K562 (cell line): ENCODE results near the gene PHC1. TPM values are rescaled to one million over a fixed set of nuclear protein-coding genes. Genes with fewer than 3 reads are reported as not detected.

Source experiments
- ATAC-seq: fragments of 200-7000 bp; cut with Tn5 transposase; 3 replicates; pipeline ENCODE4 v1.9.1; 2020; ENCODE audit warnings: moderate library complexity
- BruUV-seq: library from RNA; stranded (reverse); fragments of 400-500 nt; replicated peaks from 2 replicates; lab custom pipeline; 2021; lab: Mats Ljungman, UMichigan
- CTCF ChIA-PET: fragments of 300-600 bp; formaldehyde crosslinking; extraction: SDS; loops from one replicate; lab custom pipeline; 2021; ENCODE audit warnings: low intra/inter-chr PET ratio; lab: Yijun Ruan, JAX
- POLR2A ChIA-PET: fragments of 300-600, 350-650 bp; sonication (Branson Sonifier 250); formaldehyde crosslinking; extraction: SDS; loops from one replicate; lab custom pipeline; 2021; ENCODE audit warnings: antibody characterized with exemption, inconsistent platforms; lab: Yijun Ruan, JAX
- DNase-seq, 4 experiments: peaks; one replicate each; pipeline versions ENCODE4 v3.0.0 to v3.0.0-alpha.2; 2011 to 2018; ENCODE audit warnings: low spot score in 3 of 4, mixed read lengths in 3 of 4; ENCODE audit errors: extremely low read depth in 1 of 4
- FAIRE-seq: peaks from 2 replicates; lab custom pipeline; 2011; peaks lifted over from hg19 to GRCh38; lab: Jason Lieb, UNC
- H2AFZ ChIP-seq: 2 replicates; pipeline ENCODE4 v1.6.0; 2011; ENCODE audit warnings: low read depth, low read length, control low read depth, inconsistent platforms
- H3K27ac ChIP-seq: fragments of 200-600 bp; 3 replicates; pipeline ENCODE4 v1.8.0; 2011; ENCODE audit warnings: low read depth, mild to moderate bottlenecking, control low read depth, inconsistent platforms, low read length, moderate library complexity, mixed read lengths; ENCODE audit errors: extremely low read depth
- H3K27me3 ChIP-seq, 2 experiments: fragments of 300-600 bp in 1 of 2; 2 replicates in 1 of 2; 3 replicates in 1 of 2; pipeline versions ENCODE4 v1.6.0 to v1.8.0; 2011; ENCODE audit warnings: inconsistent platforms in 2 of 2, low read length in 2 of 2, mild to moderate bottlenecking in 1 of 2, mixed read lengths in 1 of 2, moderate library complexity in 1 of 2; ENCODE audit not compliant: control insufficient read depth in 2 of 2, insufficient read depth in 2 of 2
- H3K36me3 ChIP-seq: fragments of 300-600 bp; 3 replicates; pipeline ENCODE4 v1.8.0; 2011; ENCODE audit warnings: mild to moderate bottlenecking, low read length, inconsistent platforms; ENCODE audit not compliant: control insufficient read depth, insufficient read depth
- H3K4me1 ChIP-seq, 2 experiments: fragments of 200-600 bp in 1 of 2; replicated peaks in 1 of 2; 2 replicates in 1 of 2; 3 replicates in 1 of 2; pipeline versions ENCODE4 v1.5.1 to v1.8.0; 2011; ENCODE audit warnings: inconsistent platforms in 2 of 2, low read length in 2 of 2, mild to moderate bottlenecking in 1 of 2, mixed read lengths in 1 of 2, moderate library complexity in 1 of 2; ENCODE audit not compliant: control insufficient read depth in 2 of 2, insufficient read depth in 2 of 2
- H3K4me2 ChIP-seq: 2 replicates; pipeline ENCODE4 v1.6.1; 2011; ENCODE audit warnings: low read length, control low read depth, inconsistent platforms, mixed read lengths; ENCODE audit not compliant: insufficient read depth
- H3K4me3 ChIP-seq: fragments of 200-600 bp; sonication (generic), shearing (Covaris generic); 2 replicates; pipeline ENCODE4 v1.5.1; 2016; ENCODE audit warnings: control low read depth, inconsistent platforms
- H3K79me2 ChIP-seq: fragments of 200-600 bp; 3 replicates; pipeline ENCODE4 v1.8.0; 2011; ENCODE audit warnings: low read length, inconsistent platforms; ENCODE audit not compliant: control insufficient read depth, insufficient read depth
- H3K9ac ChIP-seq, 2 experiments: 2 replicates each; pipeline versions ENCODE4 v1.6.0 to v1.6.1; 2011; ENCODE audit warnings: low read depth in 2 of 2, low read length in 2 of 2, control low read depth in 1 of 2, inconsistent platforms in 1 of 2, mild to moderate bottlenecking in 1 of 2, mixed read lengths in 1 of 2; ENCODE audit not compliant: insufficient read depth in 1 of 2
- H3K9me1 ChIP-seq: one replicate; pipeline ENCODE4 v1.6.0; 2011; ENCODE audit warnings: inconsistent platforms, mild to moderate bottlenecking, low read length, moderate library complexity; ENCODE audit not compliant: control insufficient read depth, insufficient read depth
- H3K9me3 ChIP-seq: replicated peaks from 2 replicates; pipeline ENCODE4 v1.5.1; 2011; ENCODE audit warnings: low read depth, low read length, inconsistent platforms; ENCODE audit not compliant: control insufficient read depth, insufficient read depth
- H4K20me1 ChIP-seq: replicated peaks from 2 replicates; pipeline ENCODE4 v1.6.1; 2011; ENCODE audit warnings: low read length, inconsistent platforms, mixed read lengths; ENCODE audit not compliant: control insufficient read depth, insufficient read depth
- GATAD2A ChIP-seq: fragments of 450-650 bp; IDR thresholded peaks from 2 replicates; pipeline ENCODE4 v1.6.1; 2017
- HMG20B ChIP-seq: fragments of 250-450 bp; sonication (Bioruptor Pico); IDR thresholded peaks from 2 replicates; pipeline ENCODE4 v1.5.0; 2021; ENCODE audit warnings: mild to moderate bottlenecking
- KLF1 ChIP-seq: fragments of 450-650 bp; IDR thresholded peaks from 2 replicates; pipeline ENCODE4 v1.6.1; 2016; ENCODE audit warnings: missing genetic modification characterization, missing compliant biosample characterization
- MAFG ChIP-seq: fragments of 450-650 bp; conservative IDR thresholded peaks from 2 replicates; pipeline ENCODE4 v1.6.1; 2016; ENCODE audit warnings: missing genetic modification characterization, missing compliant biosample characterization
- MAZ ChIP-seq, 2 experiments: fragments of 450-650 bp in 1 of 2; sonication (generic) in 1 of 2; formaldehyde crosslinking; IDR thresholded peaks in 1 of 2; conservative IDR thresholded peaks in 1 of 2; 2 replicates each; pipeline versions ENCODE4 v1.4.0 to v1.5.0; 2020; ENCODE audit warnings: mild to moderate bottlenecking in 1 of 2, missing genetic modification reagents in 1 of 2
- MCM2 ChIP-seq: fragments of 450-650 bp; IDR thresholded peaks from 2 replicates; pipeline ENCODE4 v1.6.1; 2017; ENCODE audit warnings: low read depth, mild to moderate bottlenecking
- NEUROD1 ChIP-seq: fragments of 150-350 bp; IDR thresholded peaks from 2 replicates; pipeline ENCODE4 v1.6.1; 2014; ENCODE audit warnings: borderline replicate concordance, low read length, low read depth; ENCODE audit not compliant: partially characterized antibody
- SMAD4 ChIP-seq: fragments of 250-450 bp; sonication (Bioruptor Pico); conservative IDR thresholded peaks from 2 replicates; pipeline ENCODE4 v1.8.0; 2021; ENCODE audit warnings: inconsistent platforms, mild to moderate bottlenecking, moderate library complexity
- TCFL5 ChIP-seq: fragments of 250-450 bp; sonication (Bioruptor Pico); conservative IDR thresholded peaks from 2 replicates; pipeline ENCODE4 v1.6.1; 2021; ENCODE audit warnings: mild to moderate bottlenecking, moderate library complexity, matching md5 sums
- ZBTB1 ChIP-seq: sonication (generic); formaldehyde crosslinking; IDR thresholded peaks from 2 replicates; pipeline ENCODE4 v1.8.1; 2023; ENCODE audit warnings: missing genetic modification reagents, low read depth, mild to moderate bottlenecking, borderline replicate concordance
- WGBS: fragments of 100-300 bp; shearing (Covaris generic); methylation state at CpG from one replicate; pipeline ENCODE4 v1.1.6; 2016; ENCODE audit warnings: low coverage, mixed read lengths; ENCODE audit not compliant: insufficient coverage; ENCODE audit errors: missing lambda C conversion rate; 5-methylcytosine and 5-hydroxymethylcytosine counted together
- in situ Hi-C: fragments of 300-500 bp; cut with MboI; formaldehyde crosslinking; loops from 4 replicates; pipeline ENCODE4 v1.15.0; 2018; ENCODE audit warnings: inconsistent platforms, mixed read lengths
- intact Hi-C: fragments of 100-400 bp; cut with micrococcal nuclease; formaldehyde crosslinking; loops from 2 replicates; pipeline ENCODE4 v1.14.2; 2022
- polyA plus RNA-seq, 8 experiments: library from polyadenylated mRNA; depleted of rRNA in 4 of 8; stranded (reverse) in 5 of 8; unstranded in 3 of 8; fragments of >200 nt; fragmentation: Nextera tagmentation in 2 of 8; fragmentation: Illumina TruSeq in 1 of 8; extraction: Ambion mirVana in 2 of 8; extraction: Trizol in 1 of 8; gene quantifications; 2 replicates each; pipeline versions ENCODE4 v1.2.1 to v1.2.3, GENCODE V29; 2011 to 2014; ENCODE audit warnings: inconsistent platforms in 1 of 8, missing spikeins in 1 of 8
- total RNA-seq, 7 experiments: library from RNA; depleted of rRNA in 6 of 7; stranded (reverse); fragments of >200 nt in 6 of 7; fragmentation: Illumina TruSeq in 2 of 7; extraction: Trizol in 2 of 7; gene quantifications; 2 replicates each; pipeline versions ENCODE4 v1.2.1 to v1.2.3, GENCODE V29; 2011 to 2021; ENCODE audit warnings: low replicate concordance in 1 of 7
- TF ChIP-seq, protein P1 (sequence below): IDR thresholded peaks from 2 replicates; pipeline ENCODE4 v1.6.1; 2011; ENCODE audit not compliant: insufficient read length; ENCODE audit errors: extremely low read depth
- TF ChIP-seq, protein P2 (sequence below): fragments of 200-600 bp; sonication (generic); IDR thresholded peaks from one replicate; pipeline ENCODE4 v1.6.1; 2012; ENCODE audit warnings: mild to moderate bottlenecking, low read depth, low read length, inconsistent platforms

PHC1 gene
- total and polyA plus RNA-seq, 9 of the 15 experiments (the other 6 are each of a cell fraction or from before 2014, with no cell fraction given) = 1.9 to 13.7 (median 6.9) TPM

DNA sequence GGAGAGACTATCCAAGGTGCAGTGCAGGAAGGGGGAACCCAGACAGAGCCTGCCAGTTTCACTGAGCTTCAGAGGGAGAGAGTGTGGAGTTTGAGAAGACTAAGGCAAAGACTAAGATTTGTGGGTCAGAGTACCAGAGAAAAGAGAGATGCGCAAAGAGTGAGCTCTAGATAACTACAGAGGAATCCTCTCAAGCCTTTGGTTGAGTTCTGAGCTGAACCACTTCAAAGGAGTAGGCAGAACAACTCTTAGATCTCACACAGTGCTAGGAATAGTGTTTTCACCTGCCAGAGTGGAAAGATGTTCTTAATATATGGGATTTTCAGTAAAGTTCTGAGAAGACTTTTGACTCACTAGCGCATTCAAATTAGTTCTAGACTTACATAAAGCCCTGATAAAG, 45.9 kb downstream of the PHC1 start:
- Histone ChIP-seq H3K9me3 (no peaks in the 10 kb centered on the region), H3K27ac (no peak overlapping the region), H3K27me3 (no peaks in the 10 kb centered on the region), H3K36me3 (no peaks in the 10 kb centered on the region), H3K79me2 (no peaks in the 10 kb centered on the region), H3K4me1 (peaks cover 3 to 5% of the 10 kb centered on the region in 2 experiments; a peak in 3 of 5 replicates), H2AFZ (no peak overlapping the region), H3K4me3 (no peak overlapping the region), H4K20me1 (no peaks in the 10 kb centered on the region), H3K9me1 (no peaks in the 10 kb centered on the region), H3K9ac (no peak overlapping the region), H3K4me2 (no peak overlapping the region)
- ChIA-PET CTCF (no interaction called here), POLR2A (interaction anchor here (0.6 to 1.0 kb wide), 2 partner anchors 9 to 10 kb away, joined by 3 to 4 read pairs; partner anchors contain the start of gene M6PR)
- ATAC-seq (no peak), FAIRE-seq (no peak), DNase-seq (no peak)
- intact Hi-C loops (no loop called here), in situ Hi-C loops (no loop called here)
- 89% methylated on average over 2 of the region's 2 CpGs for WGBS
- no TSS peak for BruUV-seq
- TF ChIP-seq TCFL5 (no peak), GATAD2A (no peak), MAZ (CRISPR knock-in tag; conservative IDR thresholded peaks at IDR 0.05 in 1 of 2, IDR thresholded peaks at IDR 0.05 in 1 of 2) (no peak), KLF1 (tag) (no peak), NEUROD1 (no peak), MCM2 (no peak), MAFG (tag) (no peak), SMAD4 (CRISPR knock-in tag) (no peak), ZBTB1 (CRISPR knock-in tag) (no peak), HMG20B (CRISPR knock-in tag) (no peak)
- TF ChIP-seq, protein P1, sequence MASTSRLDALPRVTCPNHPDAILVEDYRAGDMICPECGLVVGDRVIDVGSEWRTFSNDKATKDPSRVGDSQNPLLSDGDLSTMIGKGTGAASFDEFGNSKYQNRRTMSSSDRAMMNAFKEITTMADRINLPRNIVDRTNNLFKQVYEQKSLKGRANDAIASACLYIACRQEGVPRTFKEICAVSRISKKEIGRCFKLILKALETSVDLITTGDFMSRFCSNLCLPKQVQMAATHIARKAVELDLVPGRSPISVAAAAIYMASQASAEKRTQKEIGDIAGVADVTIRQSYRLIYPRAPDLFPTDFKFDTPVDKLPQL = no peak
- TF ChIP-seq, protein P2, sequence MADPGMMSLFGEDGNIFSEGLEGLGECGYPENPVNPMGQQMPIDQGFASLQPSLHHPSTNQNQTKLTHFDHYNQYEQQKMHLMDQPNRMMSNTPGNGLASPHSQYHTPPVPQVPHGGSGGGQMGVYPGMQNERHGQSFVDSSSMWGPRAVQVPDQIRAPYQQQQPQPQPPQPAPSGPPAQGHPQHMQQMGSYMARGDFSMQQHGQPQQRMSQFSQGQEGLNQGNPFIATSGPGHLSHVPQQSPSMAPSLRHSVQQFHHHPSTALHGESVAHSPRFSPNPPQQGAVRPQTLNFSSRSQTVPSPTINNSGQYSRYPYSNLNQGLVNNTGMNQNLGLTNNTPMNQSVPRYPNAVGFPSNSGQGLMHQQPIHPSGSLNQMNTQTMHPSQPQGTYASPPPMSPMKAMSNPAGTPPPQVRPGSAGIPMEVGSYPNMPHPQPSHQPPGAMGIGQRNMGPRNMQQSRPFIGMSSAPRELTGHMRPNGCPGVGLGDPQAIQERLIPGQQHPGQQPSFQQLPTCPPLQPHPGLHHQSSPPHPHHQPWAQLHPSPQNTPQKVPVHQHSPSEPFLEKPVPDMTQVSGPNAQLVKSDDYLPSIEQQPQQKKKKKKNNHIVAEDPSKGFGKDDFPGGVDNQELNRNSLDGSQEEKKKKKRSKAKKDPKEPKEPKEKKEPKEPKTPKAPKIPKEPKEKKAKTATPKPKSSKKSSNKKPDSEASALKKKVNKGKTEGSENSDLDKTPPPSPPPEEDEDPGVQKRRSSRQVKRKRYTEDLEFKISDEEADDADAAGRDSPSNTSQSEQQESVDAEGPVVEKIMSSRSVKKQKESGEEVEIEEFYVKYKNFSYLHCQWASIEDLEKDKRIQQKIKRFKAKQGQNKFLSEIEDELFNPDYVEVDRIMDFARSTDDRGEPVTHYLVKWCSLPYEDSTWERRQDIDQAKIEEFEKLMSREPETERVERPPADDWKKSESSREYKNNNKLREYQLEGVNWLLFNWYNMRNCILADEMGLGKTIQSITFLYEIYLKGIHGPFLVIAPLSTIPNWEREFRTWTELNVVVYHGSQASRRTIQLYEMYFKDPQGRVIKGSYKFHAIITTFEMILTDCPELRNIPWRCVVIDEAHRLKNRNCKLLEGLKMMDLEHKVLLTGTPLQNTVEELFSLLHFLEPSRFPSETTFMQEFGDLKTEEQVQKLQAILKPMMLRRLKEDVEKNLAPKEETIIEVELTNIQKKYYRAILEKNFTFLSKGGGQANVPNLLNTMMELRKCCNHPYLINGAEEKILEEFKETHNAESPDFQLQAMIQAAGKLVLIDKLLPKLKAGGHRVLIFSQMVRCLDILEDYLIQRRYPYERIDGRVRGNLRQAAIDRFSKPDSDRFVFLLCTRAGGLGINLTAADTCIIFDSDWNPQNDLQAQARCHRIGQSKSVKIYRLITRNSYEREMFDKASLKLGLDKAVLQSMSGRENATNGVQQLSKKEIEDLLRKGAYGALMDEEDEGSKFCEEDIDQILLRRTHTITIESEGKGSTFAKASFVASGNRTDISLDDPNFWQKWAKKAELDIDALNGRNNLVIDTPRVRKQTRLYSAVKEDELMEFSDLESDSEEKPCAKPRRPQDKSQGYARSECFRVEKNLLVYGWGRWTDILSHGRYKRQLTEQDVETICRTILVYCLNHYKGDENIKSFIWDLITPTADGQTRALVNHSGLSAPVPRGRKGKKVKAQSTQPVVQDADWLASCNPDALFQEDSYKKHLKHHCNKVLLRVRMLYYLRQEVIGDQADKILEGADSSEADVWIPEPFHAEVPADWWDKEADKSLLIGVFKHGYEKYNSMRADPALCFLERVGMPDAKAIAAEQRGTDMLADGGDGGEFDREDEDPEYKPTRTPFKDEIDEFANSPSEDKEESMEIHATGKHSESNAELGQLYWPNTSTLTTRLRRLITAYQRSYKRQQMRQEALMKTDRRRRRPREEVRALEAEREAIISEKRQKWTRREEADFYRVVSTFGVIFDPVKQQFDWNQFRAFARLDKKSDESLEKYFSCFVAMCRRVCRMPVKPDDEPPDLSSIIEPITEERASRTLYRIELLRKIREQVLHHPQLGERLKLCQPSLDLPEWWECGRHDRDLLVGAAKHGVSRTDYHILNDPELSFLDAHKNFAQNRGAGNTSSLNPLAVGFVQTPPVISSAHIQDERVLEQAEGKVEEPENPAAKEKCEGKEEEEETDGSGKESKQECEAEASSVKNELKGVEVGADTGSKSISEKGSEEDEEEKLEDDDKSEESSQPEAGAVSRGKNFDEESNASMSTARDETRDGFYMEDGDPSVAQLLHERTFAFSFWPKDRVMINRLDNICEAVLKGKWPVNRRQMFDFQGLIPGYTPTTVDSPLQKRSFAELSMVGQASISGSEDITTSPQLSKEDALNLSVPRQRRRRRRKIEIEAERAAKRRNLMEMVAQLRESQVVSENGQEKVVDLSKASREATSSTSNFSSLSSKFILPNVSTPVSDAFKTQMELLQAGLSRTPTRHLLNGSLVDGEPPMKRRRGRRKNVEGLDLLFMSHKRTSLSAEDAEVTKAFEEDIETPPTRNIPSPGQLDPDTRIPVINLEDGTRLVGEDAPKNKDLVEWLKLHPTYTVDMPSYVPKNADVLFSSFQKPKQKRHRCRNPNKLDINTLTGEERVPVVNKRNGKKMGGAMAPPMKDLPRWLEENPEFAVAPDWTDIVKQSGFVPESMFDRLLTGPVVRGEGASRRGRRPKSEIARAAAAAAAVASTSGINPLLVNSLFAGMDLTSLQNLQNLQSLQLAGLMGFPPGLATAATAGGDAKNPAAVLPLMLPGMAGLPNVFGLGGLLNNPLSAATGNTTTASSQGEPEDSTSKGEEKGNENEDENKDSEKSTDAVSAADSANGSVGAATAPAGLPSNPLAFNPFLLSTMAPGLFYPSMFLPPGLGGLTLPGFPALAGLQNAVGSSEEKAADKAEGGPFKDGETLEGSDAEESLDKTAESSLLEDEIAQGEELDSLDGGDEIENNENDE = no peak
